Breast epithelium (tissue), 4 donors: ENCODE data around the gene ARFIP1. TPM values are rescaled to one million over a fixed set of nuclear protein-coding genes. Genes with fewer than 3 reads are reported as not detected.

Source experiments
- DNase-seq, 2 donors: peaks; one replicate each; pipeline ENCODE4 v3.0.0-alpha.2; 2019; ENCODE audit warnings: low spot score in 2 of 2
- H3K27ac ChIP-seq, 2 donors: fragments of 200-600 bp; sonication (generic) in 1 of 2; one replicate each; pipeline ENCODE4 v1.5.1; 2016 to 2019; ENCODE audit warnings: mild to moderate bottlenecking in 1 of 2
- H3K27me3 ChIP-seq, 2 donors: fragments of 200-600 bp; sonication (generic) in 1 of 2; one replicate each; pipeline versions ENCODE4 v1.5.1 to v1.6.0; 2017 to 2019; ENCODE audit warnings: control low read depth in 1 of 2, mild to moderate bottlenecking in 1 of 2
- H3K36me3 ChIP-seq: fragments of 200-600 bp; one replicate; pipeline ENCODE4 v1.5.1; 2019
- H3K4me1 ChIP-seq, 2 donors: fragments of 200-600 bp; sonication (generic); one replicate each; pipeline ENCODE4 v1.5.1; 2016 to 2019; ENCODE audit warnings: control low read depth in 1 of 2
- H3K4me3 ChIP-seq, 3 donors: fragments of 200-600 bp; sonication (generic); 1 replicate in 2 of 3; 2 replicates in 1 of 3; pipeline ENCODE4 v1.5.1; 2016 to 2019; ENCODE audit warnings: mild to moderate bottlenecking in 3 of 3, moderate library complexity in 2 of 3
- H3K9me3 ChIP-seq, 2 donors: fragments of 200-600 bp; sonication (generic) in 1 of 2; one replicate each; pipeline ENCODE4 v1.5.1; 2016 to 2019; ENCODE audit warnings: control low read depth in 1 of 2
- CTCF ChIP-seq, 3 donors: fragments of 450-650 bp; IDR thresholded peaks; one replicate each; pipeline ENCODE4 v1.5.1; 2016 to 2017; ENCODE audit warnings: antibody characterized with exemption in 3 of 3, mild to moderate bottlenecking in 3 of 3, moderate library complexity in 3 of 3
- POLR2A ChIP-seq: fragments of 450-650 bp; IDR thresholded peaks from one replicate; pipeline ENCODE4 v1.6.1; 2016; ENCODE audit warnings: antibody characterized with exemption, mild to moderate bottlenecking, moderate library complexity
- POLR2AphosphoS5 ChIP-seq, 3 donors: sonication (generic); formaldehyde crosslinking; IDR thresholded peaks; one replicate each; pipeline ENCODE4 v1.6.1; 2017; ENCODE audit warnings: antibody characterized with exemption in 3 of 3
- intact Hi-C: fragments of 100-400 bp; cut with DNase I; formaldehyde crosslinking; loops from one replicate; pipeline ENCODE4 v1.15.1; 2023; ENCODE audit warnings: low total_unique reads
- total RNA-seq, 3 donors: library from RNA; depleted of rRNA; stranded (reverse); fragments of >200 nt; gene quantifications; one replicate each; pipeline ENCODE4 v1.1.0, GENCODE V29; 2016

The ARFIP1 gene
- total RNA-seq, 3 donors from 2014 or later: 25.3 to 54.9 (median 39.0) TPM

- Histone ChIP-seq H3K4me3 (no peak overlapping the region), H3K27me3 (no peaks in the 10 kb centered on the region), H3K4me1 (no peaks in the 10 kb centered on the region), H3K9me3 (no peaks in the 10 kb centered on the region), H3K27ac (no peak overlapping the region), H3K36me3 (no peaks in the 10 kb centered on the region)
- no peak for DNase-seq
- no peak for TF ChIP-seq POLR2A
- peak in 2 of 3 donors; percentile 57 to 68 for TF ChIP-seq CTCF (IDR thresholded peaks at IDR 0.05)
- intact Hi-C loops: no loop called here
Measured at GRCh38 chr4:152735396-152735859, 44.3 kb upstream of the ARFIP1 start.

GRCh38 chr4:152735906-152736305 lies 43.8 kb upstream of the ARFIP1 start:
- Histone ChIP-seq H3K36me3 (no peaks in the 10 kb centered on the region), H3K4me1 (no peaks in the 10 kb centered on the region), H3K4me3 (no peak overlapping the region), H3K9me3 (no peaks in the 10 kb centered on the region), H3K27me3 (no peaks in the 10 kb centered on the region), H3K27ac (no peak overlapping the region)
- DNase-seq: no peak
- intact Hi-C loops: no loop called here
- TF ChIP-seq CTCF (IDR thresholded peaks at IDR 0.05) (no peak), POLR2A (no peak), POLR2AphosphoS5 (IDR thresholded peaks at IDR 0.05) (no peak)

- Histone ChIP-seq H3K27me3 (no peaks in the 10 kb centered on the region), H3K36me3 (no peaks in the 10 kb centered on the region), H3K9me3 (no peaks in the 10 kb centered on the region), H3K4me1 (no peaks in the 10 kb centered on the region), H3K4me3 (no peak overlapping the region), H3K27ac (no peak overlapping the region)
- TF ChIP-seq POLR2A (no peak), POLR2AphosphoS5 (IDR thresholded peaks at IDR 0.05) (no peak), CTCF (IDR thresholded peaks at IDR 0.05) (no peak)
- intact Hi-C loops: loop anchor here (2.0 kb wide), 1 partner anchor 66 kb away; no protein-coding TSS in a partner anchor
- no peak for DNase-seq
Measured at GRCh38 chr4:152738827-152739226, 40.9 kb upstream of the ARFIP1 start.

- intact Hi-C loops: no loop called here
- Histone ChIP-seq H3K4me3 (no peak overlapping the region), H3K27me3 (no peaks in the 10 kb centered on the region), H3K27ac (no peak overlapping the region), H3K9me3 (peaks cover 0 to 12% of the 10 kb centered on the region in 2 donors), H3K36me3 (no peaks in the 10 kb centered on the region), H3K4me1 (no peaks in the 10 kb centered on the region)
- DNase-seq: no peak
- no peak for TF ChIP-seq POLR2AphosphoS5 (IDR thresholded peaks at IDR 0.05)
- TF ChIP-seq POLR2A: no peak
- TF ChIP-seq CTCF (IDR thresholded peaks at IDR 0.05): no peak
Measured at GRCh38 chr4:152747444-152747843, 32.3 kb upstream of the ARFIP1 start.

GRCh38 chr4:152748619-152749018 lies 31.1 kb upstream of the ARFIP1 start:
- Histone ChIP-seq H3K4me1 (no peaks in the 10 kb centered on the region), H3K4me3 (no peak overlapping the region), H3K27me3 (no peaks in the 10 kb centered on the region), H3K27ac (no peak overlapping the region), H3K9me3 (peaks cover 0 to 12% of the 10 kb centered on the region in 2 donors), H3K36me3 (no peaks in the 10 kb centered on the region)
- no peak for TF ChIP-seq CTCF (IDR thresholded peaks at IDR 0.05)
- no peak for TF ChIP-seq POLR2A
- no peak for TF ChIP-seq POLR2AphosphoS5 (IDR thresholded peaks at IDR 0.05)
- intact Hi-C loops: no loop called here
- no peak for DNase-seq
